ENCODE data around the gene RDH14. TPM values are rescaled to one million over a fixed set of nuclear protein-coding genes. Genes with fewer than 3 reads are reported as not detected.

RDH14 gene
- total and polyA plus RNA-seq, 10 of the 15 experiments (the other 5 are each of a cell fraction or from before 2014, with no cell fraction given) = 15.5 to 33.4 (median 22.8) TPM

DNA sequence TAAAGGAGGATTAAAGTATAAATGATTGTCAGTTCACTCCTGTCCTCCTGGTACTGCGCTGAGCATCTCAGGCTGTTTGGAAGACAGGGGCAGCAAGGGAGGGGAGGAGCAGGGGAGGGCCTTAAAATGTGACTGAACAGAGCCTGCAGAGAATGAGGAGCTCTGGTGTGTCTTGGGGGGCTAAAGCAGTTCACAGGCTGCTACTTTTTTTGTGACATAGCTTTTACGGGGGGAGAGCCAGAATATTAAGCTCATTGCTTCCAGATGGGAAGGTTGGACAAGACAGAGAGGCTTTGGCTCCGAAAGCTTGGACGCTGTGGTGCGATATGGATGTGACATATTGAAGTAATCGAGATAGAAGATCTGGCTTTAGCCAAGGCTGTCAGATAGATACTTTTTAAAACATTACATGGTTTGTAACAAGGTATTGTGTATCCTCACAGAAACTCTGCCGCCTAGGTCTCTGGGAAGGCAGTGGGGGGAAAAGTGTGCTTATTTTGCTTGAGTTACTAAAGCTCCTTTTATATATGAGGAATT is 40.5 kb downstream of the RDH14 start:
- ChIA-PET RAD21 (ENCODE audit: unreplicated experiment) (interaction anchor here (0.9 to 1.2 kb wide), 5 partner anchors 12 to 793 kb away, joined by 3 read pairs; no protein-coding TSS in a partner anchor), CTCF (interaction anchor here (0.7 to 3.6 kb wide), 17 partner anchors 8 to 1344 kb away, joined by 3 to 22 read pairs (median 3); no protein-coding TSS in a partner anchor), POLR2A (no interaction called here), SMC1A (ENCODE audit: uncharacterized antibody, unreplicated experiment) (interaction anchor here (0.6 to 1.9 kb wide), 5 partner anchors 11 to 231 kb away, joined by 3 to 6 read pairs (median 3); no protein-coding TSS in a partner anchor)
- in situ Hi-C loops (cut with MboI) = loop anchor here (5.0 to 10.0 kb wide), 2 partner anchors 845 to 1342 kb away; no protein-coding TSS in a partner anchor
- no peak overlapping the region for H3K4me2 ChIP-seq (ENCODE audit: control insufficient read depth, insufficient read depth)
- peaks cover 0 to 2% of the 10 kb centered on the region in 2 experiments; a peak in 2 of 4 replicates for H3K27me3 ChIP-seq (replicated peaks in 1 of 2; ENCODE audit: control insufficient read depth in 2 of 2, insufficient read depth in 2 of 2, low read length in 1 of 2)
- no peak overlapping the region for H3K9ac ChIP-seq (ENCODE audit: control insufficient read depth, insufficient read depth, low read length)
- no peak overlapping the region for H3K27ac ChIP-seq (ENCODE audit: control insufficient read depth, insufficient read depth)
- WGBS (ENCODE audit: insufficient coverage, insufficient replicate concordance, low lambda C conversion rate, missing lambda C conversion rate) = 8% methylated on average over 7 of the region's 7 CpGs
- TF ChIP-seq RAD51 (IDR thresholded peaks at IDR 0.05) (no peak), NFIC (IDR thresholded peaks at IDR 0.05; ENCODE audit: low read depth, low read length) (no peak), BMI1 (IDR thresholded peaks at IDR 0.05; ENCODE audit: borderline replicate concordance) (no peak), BCL11A (IDR thresholded peaks at IDR 0.05; ENCODE audit: low read depth, low read length) (no peak)
- no peak overlapping the region for H2AFZ ChIP-seq (ENCODE audit: control insufficient read depth, low read depth, low read length)
- H4K20me1 ChIP-seq (ENCODE audit: control insufficient read depth, insufficient read depth) = no peaks in the 10 kb centered on the region; the same call in 1 of the 2 replicates
- no peaks in the 10 kb centered on the region for H3K36me3 ChIP-seq (ENCODE audit: control insufficient read depth in 2 of 2, insufficient read depth in 2 of 2, low read length in 1 of 2)
- H3K4me3 ChIP-seq = no peak overlapping the region
- BruUV-seq (replicated peaks) = no TSS peak
- ATAC-seq (no peak), FAIRE-seq (no peak), DNase-seq (ENCODE audit: low read depth, low spot score) (no peak)
- intact Hi-C loops (cut with micrococcal nuclease; ENCODE audit: unreplicated experiment) = loop anchor here (1.0 to 5.0 kb wide), 3 partner anchors 231 to 1343 kb away; no protein-coding TSS in a partner anchor
- H3K4me1 ChIP-seq (ENCODE audit: control insufficient read depth, insufficient read depth, low read length) = no peaks in the 10 kb centered on the region
- no peaks in the 10 kb centered on the region for H3K9me3 ChIP-seq (replicated peaks; ENCODE audit: control insufficient read depth, insufficient read depth, low read length)
- no peaks in the 10 kb centered on the region for H3K79me2 ChIP-seq (ENCODE audit: control insufficient read depth, insufficient read depth, low read length)
